ENCODE results near the gene DEPP1.
A peak's percentile ranks its signal among the peaks of the same experiment; 100 is the strongest.

Gene DEPP1

DNA sequence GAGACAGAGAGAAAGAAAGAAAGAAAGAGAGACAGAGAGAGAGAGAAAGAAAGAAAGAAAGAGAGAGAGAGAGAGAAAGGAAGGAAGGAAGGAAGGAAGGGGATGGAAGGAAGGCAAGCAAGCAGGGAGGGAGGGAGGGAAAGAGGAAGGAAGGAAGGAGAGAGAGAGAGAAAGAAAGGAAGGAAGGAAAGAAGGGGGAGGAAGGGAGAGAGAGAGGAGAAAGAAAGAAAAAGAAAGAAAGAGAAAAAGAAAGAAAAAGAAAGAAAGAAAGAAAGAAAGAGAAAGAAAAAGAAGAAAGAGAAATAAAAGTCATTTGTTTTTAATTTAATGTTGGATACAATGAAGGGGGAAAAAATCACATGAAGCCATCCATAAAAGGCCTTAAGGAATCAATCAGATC is 23.6 kb downstream of the DEPP1 start:
- H3K27ac ChIP-seq (ENCODE audit: extremely low read depth, low read depth, low read length), result no peak overlapping the region
- POLR2A ChIA-PET, result no interaction called here
- peaks cover 3% of the 10 kb centered on the region for H3K4me1 ChIP-seq (ENCODE audit: control insufficient read depth, insufficient read depth, low read length)
- H3K36me3 ChIP-seq (ENCODE audit: control insufficient read depth in 2 of 2, insufficient read depth in 1 of 2, low read length in 2 of 2), result no peaks in the 10 kb centered on the region
- no peak overlapping the region for H3K4me3 ChIP-seq (ENCODE audit: low read depth, low read length)
- no peaks in the 10 kb centered on the region for H3K9me3 ChIP-seq (ENCODE audit: control insufficient read depth, insufficient read depth, low read depth, low read length)
- no peak for TF ChIP-seq ZNF248 (tag by site-specific recombination; IDR thresholded peaks at IDR 0.05)
- TF ChIP-seq ZNF561 (tag by site-specific recombination; IDR thresholded peaks at IDR 0.05; ENCODE audit: borderline replicate concordance), result no peak
- peak; percentile 76 for TF ChIP-seq ZNF366 (tag by site-specific recombination; conservative IDR thresholded peaks at IDR 0.05)
- no peak for TF ChIP-seq ZNF292 (tag by site-specific recombination; IDR thresholded peaks at IDR 0.05; ENCODE audit: borderline replicate concordance, low read depth)
- CTCF ChIA-PET, result interaction anchor here (1.5 kb wide), 1 partner anchor 21 kb away, joined by 4 read pairs; no protein-coding TSS in a partner anchor

DNA sequence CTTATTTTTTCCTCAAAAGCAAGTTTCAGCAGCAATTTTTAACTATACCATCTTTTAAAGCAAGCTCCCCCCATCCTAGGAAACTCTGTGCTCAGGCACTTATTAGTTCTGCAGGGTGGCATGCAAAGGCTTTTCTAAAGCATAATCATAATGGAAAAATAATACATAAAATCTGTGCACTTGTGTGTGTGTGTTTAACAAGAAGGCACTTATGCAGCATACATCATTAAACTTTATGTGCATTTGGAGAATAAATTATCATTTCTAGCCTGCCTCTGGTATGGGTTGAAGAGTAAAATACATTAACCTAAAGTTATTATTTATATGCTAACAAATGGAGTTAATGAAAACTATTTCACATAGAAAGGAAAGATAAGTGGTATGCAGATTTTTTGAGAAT is 24.6 kb downstream of the DEPP1 start:
- no peak overlapping the region for H3K4me3 ChIP-seq (ENCODE audit: low read depth, low read length)
- POLR2A ChIA-PET, result interaction anchor here (1.2 kb wide), 1 partner anchor 9 kb away, joined by 3 read pairs; no protein-coding TSS in a partner anchor
- TF ChIP-seq ZNF433 (tag by site-specific recombination; IDR thresholded peaks at IDR 0.05; ENCODE audit: low read depth), result no peak
- no peak for TF ChIP-seq ZXDB (tag by site-specific recombination; IDR thresholded peaks at IDR 0.05)
- TF ChIP-seq ZNF174 (tag by site-specific recombination; IDR thresholded peaks at IDR 0.05), result no peak
- 0 out of 2 replicates have a peak, but pooled peaks have one; percentile 14 for TF ChIP-seq PRDM6 (tag by site-specific recombination; IDR thresholded peaks at IDR 0.05)
- no peak for TF ChIP-seq FEZF1 (tag by site-specific recombination; IDR thresholded peaks at IDR 0.05)
- peaks cover 5% of the 10 kb centered on the region for H3K4me1 ChIP-seq (ENCODE audit: control insufficient read depth, insufficient read depth, low read length)
- CTCF ChIA-PET, result interaction anchor here (0.9 to 1.5 kb wide), 3 partner anchors 9 to 22 kb away, joined by 3 to 4 read pairs (median 3); no protein-coding TSS in a partner anchor
- no peak overlapping the region for H3K27ac ChIP-seq (ENCODE audit: extremely low read depth, low read depth, low read length)
- no peaks in the 10 kb centered on the region for H3K9me3 ChIP-seq (ENCODE audit: control insufficient read depth, insufficient read depth, low read depth, low read length)
- no peaks in the 10 kb centered on the region for H3K36me3 ChIP-seq (ENCODE audit: control insufficient read depth in 2 of 2, insufficient read depth in 1 of 2, low read length in 2 of 2)

DNA sequence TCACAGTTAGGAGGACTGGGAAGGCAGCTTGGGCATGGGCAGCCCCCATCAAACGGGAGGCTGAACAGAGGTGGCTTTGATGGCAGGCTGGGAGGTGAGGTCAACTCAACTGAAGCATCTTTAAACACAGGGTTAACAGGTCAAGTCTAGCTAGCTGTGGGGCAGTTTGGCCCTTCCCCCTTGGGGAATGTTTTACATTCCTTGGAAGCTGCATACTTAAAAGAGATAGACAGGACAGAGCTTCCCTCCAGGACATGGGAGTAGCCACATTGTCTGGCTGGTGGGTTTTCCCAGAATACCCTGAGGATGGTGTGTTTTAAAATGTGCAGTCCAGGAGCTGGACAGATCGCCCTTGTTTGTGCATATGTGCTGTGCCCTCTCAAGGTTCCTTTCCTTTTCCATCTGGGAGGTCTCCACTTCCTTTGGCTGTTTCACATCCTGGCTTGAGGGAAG is 25.8 kb downstream of the DEPP1 start:
- peaks cover 3% of the 10 kb centered on the region for H3K4me1 ChIP-seq (ENCODE audit: control insufficient read depth, insufficient read depth, low read length)

More for the DNA sequence above, 25.8 kb downstream of the DEPP1 start:
- TF ChIP-seq EGR2 (tag by site-specific recombination; IDR thresholded peaks at IDR 0.05; ENCODE audit: low read depth) (no peak), RBAK (tag by site-specific recombination; IDR thresholded peaks at IDR 0.05) (no peak), SP2 (tag by site-specific recombination; IDR thresholded peaks at IDR 0.05) (no peak), ZNF549 (tag by site-specific recombination; IDR thresholded peaks at IDR 0.05) (no peak), ZNF280C (tag by site-specific recombination; IDR thresholded peaks at IDR 0.05) (no peak), ZNF664 (tag by site-specific recombination; IDR thresholded peaks at IDR 0.05) (no peak)
- H3K36me3 ChIP-seq (ENCODE audit: control insufficient read depth in 2 of 2, insufficient read depth in 1 of 2, low read length in 2 of 2), result no peaks in the 10 kb centered on the region
- ChIA-PET CTCF (interaction anchor here (0.9 to 1.1 kb wide), 3 partner anchors 11 to 41 kb away, joined by 3 read pairs; no protein-coding TSS in a partner anchor), POLR2A (interaction anchor here (1.0 to 1.2 kb wide), 2 partner anchors 10 to 26 kb away, joined by 3 read pairs; partner anchors contain the start of gene DEPP1)
- H3K4me3 ChIP-seq (ENCODE audit: low read depth, low read length), result no peak overlapping the region
- no peaks in the 10 kb centered on the region for H3K9me3 ChIP-seq (ENCODE audit: control insufficient read depth, insufficient read depth, low read depth, low read length)
- H3K27ac ChIP-seq (ENCODE audit: extremely low read depth, low read depth, low read length), result no peak overlapping the region
